ENCODE results near the gene SLC39A12. TPM values are rescaled to one million over a fixed set of nuclear protein-coding genes. Genes with fewer than 3 reads are reported as not detected.
A peak's percentile ranks its signal among the peaks of the same experiment; 100 is the strongest.

SLC39A12 gene
- total RNA-seq, 1 donor from 2014 or later: not detected

DNA sequence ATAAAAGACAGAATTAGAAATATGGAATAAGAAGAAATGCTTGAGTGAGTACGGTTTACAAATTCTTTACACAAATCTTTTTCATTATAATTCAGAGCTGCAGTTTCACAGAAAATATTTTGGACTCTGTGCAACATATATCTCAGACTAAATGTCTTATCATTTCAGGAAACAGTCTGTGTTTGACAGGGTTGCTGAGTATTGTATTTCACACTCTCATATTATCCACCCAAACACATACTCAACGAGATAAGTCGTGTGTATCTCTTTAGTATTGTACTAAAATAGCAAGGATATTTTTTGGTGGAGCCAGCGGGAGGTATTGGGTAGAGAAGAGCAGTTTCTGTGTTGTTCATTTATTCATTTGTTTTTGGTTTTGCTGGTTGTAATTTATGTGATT lies 39.0 kb upstream of the SLC39A12 start:
- no peak overlapping the region for H3K9ac ChIP-seq (ENCODE audit: low read length)
- H3K79me2 ChIP-seq (ENCODE audit: insufficient read depth, low read length): no peaks in the 10 kb centered on the region
- no peaks in the 10 kb centered on the region for H3K27me3 ChIP-seq (ENCODE audit: insufficient read depth, low read length)
- H3K4me1 ChIP-seq (ENCODE audit: insufficient read depth, low read length): no peaks in the 10 kb centered on the region
- no peak overlapping the region for H2AFZ ChIP-seq (ENCODE audit: low read depth, low read length)
- DNase-seq (ENCODE audit: low read depth): no peak
- no peak for FAIRE-seq
- H3K36me3 ChIP-seq (ENCODE audit: insufficient read depth, low read length): no peaks in the 10 kb centered on the region
- H3K9me3 ChIP-seq (ENCODE audit: insufficient read depth, low read depth, low read length): no peaks in the 10 kb centered on the region
- no peaks in the 10 kb centered on the region for H4K20me1 ChIP-seq (ENCODE audit: insufficient read depth, low read length)
- no peak overlapping the region for H3K4me3 ChIP-seq (ENCODE audit: insufficient read depth, low read depth, low read length)
- no peak overlapping the region for H3K4me2 ChIP-seq (ENCODE audit: low read length)
- no peak overlapping the region for H3K27ac ChIP-seq (ENCODE audit: low read depth, low read length)
- H3K27ac Mint-ChIP-seq (ENCODE audit: unreplicated experiment): no peak overlapping the region
- H3K27me3 Mint-ChIP-seq (ENCODE audit: low read depth, unreplicated experiment): no peaks in the 10 kb centered on the region
- no peaks in the 10 kb centered on the region for H3K36me3 Mint-ChIP-seq (ENCODE audit: low read depth, unreplicated experiment)
- peaks cover 5% of the 10 kb centered on the region for H3K9me3 Mint-ChIP-seq (ENCODE audit: unreplicated experiment)
- H3K4me1 Mint-ChIP-seq (ENCODE audit: low read depth, unreplicated experiment): no peaks in the 10 kb centered on the region
- no peak overlapping the region for H3K4me3 Mint-ChIP-seq (ENCODE audit: unreplicated experiment)
- TF ChIP-seq EZH2 (IDR thresholded peaks at IDR 0.05; ENCODE audit: insufficient read depth, low read length): no peak
- TF ChIP-seq, protein P1, sequence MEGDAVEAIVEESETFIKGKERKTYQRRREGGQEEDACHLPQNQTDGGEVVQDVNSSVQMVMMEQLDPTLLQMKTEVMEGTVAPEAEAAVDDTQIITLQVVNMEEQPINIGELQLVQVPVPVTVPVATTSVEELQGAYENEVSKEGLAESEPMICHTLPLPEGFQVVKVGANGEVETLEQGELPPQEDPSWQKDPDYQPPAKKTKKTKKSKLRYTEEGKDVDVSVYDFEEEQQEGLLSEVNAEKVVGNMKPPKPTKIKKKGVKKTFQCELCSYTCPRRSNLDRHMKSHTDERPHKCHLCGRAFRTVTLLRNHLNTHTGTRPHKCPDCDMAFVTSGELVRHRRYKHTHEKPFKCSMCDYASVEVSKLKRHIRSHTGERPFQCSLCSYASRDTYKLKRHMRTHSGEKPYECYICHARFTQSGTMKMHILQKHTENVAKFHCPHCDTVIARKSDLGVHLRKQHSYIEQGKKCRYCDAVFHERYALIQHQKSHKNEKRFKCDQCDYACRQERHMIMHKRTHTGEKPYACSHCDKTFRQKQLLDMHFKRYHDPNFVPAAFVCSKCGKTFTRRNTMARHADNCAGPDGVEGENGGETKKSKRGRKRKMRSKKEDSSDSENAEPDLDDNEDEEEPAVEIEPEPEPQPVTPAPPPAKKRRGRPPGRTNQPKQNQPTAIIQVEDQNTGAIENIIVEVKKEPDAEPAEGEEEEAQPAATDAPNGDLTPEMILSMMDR (IDR thresholded peaks at IDR 0.05; ENCODE audit: insufficient read depth, low read depth, low read length): no peak

DNA sequence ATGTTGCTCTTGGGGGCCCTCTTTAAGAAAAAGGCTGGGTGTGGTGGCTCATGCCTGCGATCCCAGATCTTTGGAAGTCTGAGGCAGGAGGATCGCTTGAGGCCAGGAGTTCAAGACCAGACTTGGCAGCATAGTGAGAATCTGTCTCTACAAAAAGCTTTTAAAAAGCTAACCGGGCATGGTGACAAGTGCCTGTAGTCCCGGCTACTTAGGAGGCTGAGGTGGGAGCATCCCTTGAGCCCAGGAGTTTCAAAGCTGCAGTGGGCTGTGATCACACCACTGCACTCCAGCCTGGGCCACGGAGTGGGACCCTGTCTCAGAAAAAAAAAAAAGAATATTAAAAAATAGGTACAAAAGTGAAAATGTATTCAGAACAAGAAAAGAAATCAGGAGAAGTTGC lies 38.1 kb upstream of the SLC39A12 start:
- H3K4me1 ChIP-seq (ENCODE audit: insufficient read depth, low read length): no peaks in the 10 kb centered on the region
- no peak overlapping the region for H3K27ac ChIP-seq (ENCODE audit: low read depth, low read length)
- no peaks in the 10 kb centered on the region for H3K36me3 ChIP-seq (ENCODE audit: insufficient read depth, low read length)
- no peak for TF ChIP-seq EZH2 (IDR thresholded peaks at IDR 0.05; ENCODE audit: insufficient read depth, low read length)
- TF ChIP-seq, protein P1 (IDR thresholded peaks at IDR 0.05; ENCODE audit: insufficient read depth, low read depth, low read length): no peak
- H3K27me3 ChIP-seq (ENCODE audit: insufficient read depth, low read length): no peaks in the 10 kb centered on the region
- H3K4me3 Mint-ChIP-seq (ENCODE audit: unreplicated experiment): no peak overlapping the region
- FAIRE-seq (no peak), DNase-seq (ENCODE audit: low read depth) (no peak)
- H3K27ac Mint-ChIP-seq (ENCODE audit: unreplicated experiment): no peak overlapping the region
- H3K79me2 ChIP-seq (ENCODE audit: insufficient read depth, low read length): no peaks in the 10 kb centered on the region
- no peak overlapping the region for H2AFZ ChIP-seq (ENCODE audit: low read depth, low read length)
- H4K20me1 ChIP-seq (ENCODE audit: insufficient read depth, low read length): no peaks in the 10 kb centered on the region
- H3K4me1 Mint-ChIP-seq (ENCODE audit: low read depth, unreplicated experiment): no peaks in the 10 kb centered on the region
- H3K27me3 Mint-ChIP-seq (ENCODE audit: low read depth, unreplicated experiment): no peaks in the 10 kb centered on the region
- no peaks in the 10 kb centered on the region for H3K9me3 ChIP-seq (ENCODE audit: insufficient read depth, low read depth, low read length)
- H3K4me2 ChIP-seq (ENCODE audit: low read length): no peak overlapping the region
- H3K9me3 Mint-ChIP-seq (ENCODE audit: unreplicated experiment): peaks cover 5% of the 10 kb centered on the region
- no peaks in the 10 kb centered on the region for H3K36me3 Mint-ChIP-seq (ENCODE audit: low read depth, unreplicated experiment)
- H3K9ac ChIP-seq (ENCODE audit: low read length): no peak overlapping the region
- no peak overlapping the region for H3K4me3 ChIP-seq (ENCODE audit: insufficient read depth, low read depth, low read length)

DNA sequence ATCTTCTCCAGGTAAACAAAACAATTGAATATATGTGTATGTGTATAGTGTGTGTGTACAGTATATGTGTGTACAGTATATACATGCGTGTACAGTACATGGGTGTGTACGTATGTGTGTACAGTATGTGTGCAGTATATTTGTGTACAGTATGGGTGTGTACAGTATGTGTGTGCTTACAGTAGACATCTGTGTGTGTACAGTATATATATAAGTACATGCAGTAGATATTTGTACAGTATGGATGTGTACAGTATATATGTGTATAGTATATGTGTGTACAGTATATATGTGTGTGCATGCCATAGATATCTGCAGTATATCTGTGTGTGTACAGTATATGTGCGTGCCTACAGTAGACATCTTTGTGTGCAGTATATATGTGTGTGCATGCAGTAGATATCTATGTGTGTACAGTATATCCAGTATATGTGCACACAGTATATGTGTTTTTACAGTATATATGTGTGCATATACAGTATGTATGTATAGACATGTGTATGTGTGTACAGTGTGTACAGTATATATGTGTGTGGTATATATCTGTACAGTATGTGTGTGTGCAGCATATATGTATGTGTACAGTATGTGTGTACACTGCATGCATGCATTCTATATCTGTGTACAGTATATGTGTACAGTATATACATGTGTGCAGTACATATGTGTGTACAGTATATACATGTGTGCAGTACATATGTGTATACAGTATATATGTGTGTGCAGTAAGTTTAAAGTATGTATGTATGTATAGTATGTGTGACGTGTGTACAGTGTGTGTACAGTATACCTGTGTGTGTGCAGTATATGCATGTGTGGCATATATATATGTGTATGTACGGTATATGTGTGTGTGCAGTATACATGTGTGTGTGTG lies 37.3 kb upstream of the SLC39A12 start:
- no peaks in the 10 kb centered on the region for H3K79me2 ChIP-seq (ENCODE audit: insufficient read depth, low read length)
- H3K4me3 ChIP-seq (ENCODE audit: insufficient read depth, low read depth, low read length): no peak overlapping the region
- H3K27me3 Mint-ChIP-seq (ENCODE audit: low read depth, unreplicated experiment): no peaks in the 10 kb centered on the region
- no peak overlapping the region for H3K9ac ChIP-seq (ENCODE audit: low read length)
- no peak overlapping the region for H3K4me2 ChIP-seq (ENCODE audit: low read length)
- H2AFZ ChIP-seq (ENCODE audit: low read depth, low read length): no peak overlapping the region
- H3K9me3 ChIP-seq (ENCODE audit: insufficient read depth, low read depth, low read length): no peaks in the 10 kb centered on the region
- FAIRE-seq (peak; percentile 70), DNase-seq (ENCODE audit: low read depth) (no peak)
- no peaks in the 10 kb centered on the region for H4K20me1 ChIP-seq (ENCODE audit: insufficient read depth, low read length)
- H3K36me3 Mint-ChIP-seq (ENCODE audit: low read depth, unreplicated experiment): no peaks in the 10 kb centered on the region
- H3K4me1 ChIP-seq (ENCODE audit: insufficient read depth, low read length): no peaks in the 10 kb centered on the region
- no peaks in the 10 kb centered on the region for H3K27me3 ChIP-seq (ENCODE audit: insufficient read depth, low read length)
- H3K27ac ChIP-seq (ENCODE audit: low read depth, low read length): no peak overlapping the region
- no peak overlapping the region for H3K4me3 Mint-ChIP-seq (ENCODE audit: unreplicated experiment)
- H3K27ac Mint-ChIP-seq (ENCODE audit: unreplicated experiment): no peak overlapping the region
- H3K9me3 Mint-ChIP-seq (ENCODE audit: unreplicated experiment): peaks cover 5% of the 10 kb centered on the region
- H3K4me1 Mint-ChIP-seq (ENCODE audit: low read depth, unreplicated experiment): no peaks in the 10 kb centered on the region
- no peaks in the 10 kb centered on the region for H3K36me3 ChIP-seq (ENCODE audit: insufficient read depth, low read length)
- TF ChIP-seq EZH2 (IDR thresholded peaks at IDR 0.05; ENCODE audit: insufficient read depth, low read length): no peak
- TF ChIP-seq, protein P1 (IDR thresholded peaks at IDR 0.05; ENCODE audit: insufficient read depth, low read depth, low read length): no peak
